SJSA1 (cell line): ENCODE results near the gene TTC28. TPM values are rescaled to one million over a fixed set of nuclear protein-coding genes. Genes with fewer than 3 reads are reported as not detected.

Source experiments
- DNase-seq, 2 experiments: peaks; one replicate each; pipeline ENCODE4 v3.0.0-alpha.2; 2015 to 2020; ENCODE audit warnings: low spot score in 2 of 2, low read depth in 1 of 2
- H3K27ac ChIP-seq: fragments of 250-450 bp; sonication (Bioruptor Pico); 2 replicates; pipeline ENCODE4 v1.5.1; 2020; ENCODE audit warnings: mild to moderate bottlenecking, moderate library complexity
- H3K27me3 ChIP-seq: fragments of 250-450 bp; sonication (Bioruptor Pico); replicated peaks from 2 replicates; pipeline ENCODE4 v1.5.1; 2020; ENCODE audit warnings: mild to moderate bottlenecking, moderate library complexity
- H3K36me3 ChIP-seq: fragments of 250-450 bp; sonication (Bioruptor Pico); 2 replicates; pipeline ENCODE4 v1.5.1; 2020; ENCODE audit warnings: mild to moderate bottlenecking
- H3K4me1 ChIP-seq: fragments of 250-450 bp; sonication (Bioruptor Pico); replicated peaks from 2 replicates; pipeline ENCODE4 v1.6.1; 2021; ENCODE audit warnings: mild to moderate bottlenecking
- H3K4me3 ChIP-seq: fragments of 250-450 bp; sonication (Bioruptor Pico); 2 replicates; pipeline ENCODE4 v1.5.1; 2020; ENCODE audit warnings: mild to moderate bottlenecking
- H3K9me3 ChIP-seq: fragments of 250-450 bp; sonication (Bioruptor Pico); replicated peaks from 2 replicates; pipeline ENCODE4 v1.5.1; 2020; ENCODE audit warnings: mild to moderate bottlenecking
- total RNA-seq: library from RNA; depleted of rRNA; stranded (reverse); fragments of >200 nt; shearing (Covaris generic); gene quantifications from 2 replicates; pipeline ENCODE4 v1.2.3, GENCODE V29; 2014

Gene TTC28
- total RNA-seq, 1 experiment from 2014 or later = 9.7 TPM

- Histone ChIP-seq H3K4me1 (0 out of 2 replicates have a peak, but pooled peaks cover 4% of the 10 kb centered on the region), H3K36me3 (no peaks in the 10 kb centered on the region), H3K9me3 (no peaks in the 10 kb centered on the region), H3K27me3 (no peaks in the 10 kb centered on the region), H3K27ac (no peak overlapping the region), H3K4me3 (no peak overlapping the region)
- DNase-seq = no peak
These were observed 555.5 kb downstream of the TTC28 start for GRCh38 chr22:28123989-28124766.

- peaks cover 20% of the 10 kb centered on the region for H3K4me1 ChIP-seq
- H3K27ac ChIP-seq = no peak overlapping the region
- DNase-seq = no peak
- no peaks in the 10 kb centered on the region for H3K9me3 ChIP-seq
- H3K27me3 ChIP-seq = no peaks in the 10 kb centered on the region
- H3K36me3 ChIP-seq = no peaks in the 10 kb centered on the region
- no peak overlapping the region for H3K4me3 ChIP-seq
These were observed 558.7 kb downstream of the TTC28 start for GRCh38 chr22:28120691-28121592.

- H3K4me3 ChIP-seq = no peak overlapping the region
- no peak for DNase-seq
- H3K27ac ChIP-seq = no peak overlapping the region
- no peaks in the 10 kb centered on the region for H3K9me3 ChIP-seq
- no peaks in the 10 kb centered on the region for H3K27me3 ChIP-seq
- no peaks in the 10 kb centered on the region for H3K36me3 ChIP-seq
- peaks cover 28% of the 10 kb centered on the region for H3K4me1 ChIP-seq
These were observed 560.5 kb downstream of the TTC28 start for GRCh38 chr22:28118957-28119631.

GRCh38 chr22:28116219-28116673 is 563.4 kb downstream of the TTC28 start:
- peak; percentile 81 to 87 for DNase-seq
- Histone ChIP-seq H3K27ac (peak overlapping the region; percentile 78), H3K27me3 (no peaks in the 10 kb centered on the region), H3K36me3 (no peaks in the 10 kb centered on the region), H3K4me3 (no peak overlapping the region), H3K4me1 (peaks cover 28% of the 10 kb centered on the region), H3K9me3 (no peaks in the 10 kb centered on the region)

- Histone ChIP-seq H3K4me3 (no peak overlapping the region), H3K4me1 (peaks cover 24% of the 10 kb centered on the region), H3K27me3 (no peaks in the 10 kb centered on the region), H3K27ac (peak overlapping the region; percentile 78), H3K9me3 (no peaks in the 10 kb centered on the region), H3K36me3 (no peaks in the 10 kb centered on the region)
- DNase-seq = no peak
These were observed 564.2 kb downstream of the TTC28 start for GRCh38 chr22:28115426-28115825.

- H3K4me1 ChIP-seq = peaks cover 24% of the 10 kb centered on the region
These were observed 567.0 kb downstream of the TTC28 start for GRCh38 chr22:28112548-28113043.

GRCh38 chr22:28112190-28112544 is 567.5 kb downstream of the TTC28 start:
- peaks cover 20% of the 10 kb centered on the region for H3K4me1 ChIP-seq
- no peak overlapping the region for H3K27ac ChIP-seq
- H3K4me3 ChIP-seq = no peak overlapping the region
- H3K27me3 ChIP-seq = no peaks in the 10 kb centered on the region
- no peak for DNase-seq
- no peaks in the 10 kb centered on the region for H3K9me3 ChIP-seq
- no peaks in the 10 kb centered on the region for H3K36me3 ChIP-seq

More at GRCh38 chr22:28112548-28113043, 567.0 kb downstream of the TTC28 start:
- Histone ChIP-seq H3K4me3 (no peak overlapping the region), H3K9me3 (no peaks in the 10 kb centered on the region), H3K27me3 (no peaks in the 10 kb centered on the region), H3K27ac (no peak overlapping the region), H3K36me3 (no peaks in the 10 kb centered on the region)
- DNase-seq = no peak

- Histone ChIP-seq H3K9me3 (no peaks in the 10 kb centered on the region), H3K4me1 (peaks cover 15% of the 10 kb centered on the region), H3K27me3 (no peaks in the 10 kb centered on the region), H3K27ac (no peak overlapping the region), H3K4me3 (no peak overlapping the region), H3K36me3 (no peaks in the 10 kb centered on the region)
- DNase-seq = no peak
These were observed 568.0 kb downstream of the TTC28 start for GRCh38 chr22:28111501-28112189.

- no peaks in the 10 kb centered on the region for H3K27me3 ChIP-seq
These were observed 570.8 kb downstream of the TTC28 start for GRCh38 chr22:28108851-28109250.

GRCh38 chr22:28106617-28107016 is 573.0 kb downstream of the TTC28 start:
- no peaks in the 10 kb centered on the region for H3K36me3 ChIP-seq
- no peaks in the 10 kb centered on the region for H3K9me3 ChIP-seq
- H3K4me1 ChIP-seq = no peaks in the 10 kb centered on the region
- H3K27me3 ChIP-seq = no peaks in the 10 kb centered on the region
- no peak for DNase-seq
- no peak overlapping the region for H3K4me3 ChIP-seq
- no peak overlapping the region for H3K27ac ChIP-seq

More at GRCh38 chr22:28108851-28109250, 570.8 kb downstream of the TTC28 start:
- Histone ChIP-seq H3K4me3 (no peak overlapping the region), H3K4me1 (no peaks in the 10 kb centered on the region), H3K27ac (no peak overlapping the region), H3K36me3 (no peaks in the 10 kb centered on the region), H3K9me3 (no peaks in the 10 kb centered on the region)
- DNase-seq = no peak

GRCh38 chr22:28105988-28106387 is 573.7 kb downstream of the TTC28 start:
- H3K36me3 ChIP-seq = no peaks in the 10 kb centered on the region
- no peak for DNase-seq
- H3K4me1 ChIP-seq = no peaks in the 10 kb centered on the region
- H3K27me3 ChIP-seq = no peaks in the 10 kb centered on the region
- no peaks in the 10 kb centered on the region for H3K9me3 ChIP-seq
- no peak overlapping the region for H3K4me3 ChIP-seq
- no peak overlapping the region for H3K27ac ChIP-seq

GRCh38 chr22:28105413-28105812 is 574.2 kb downstream of the TTC28 start:
- no peaks in the 10 kb centered on the region for H3K4me1 ChIP-seq
- H3K4me3 ChIP-seq = no peak overlapping the region
- H3K9me3 ChIP-seq = no peaks in the 10 kb centered on the region
- H3K36me3 ChIP-seq = no peaks in the 10 kb centered on the region
- no peak for DNase-seq
- H3K27me3 ChIP-seq = no peaks in the 10 kb centered on the region
- no peak overlapping the region for H3K27ac ChIP-seq

- DNase-seq = no peak
These were observed 576.0 kb downstream of the TTC28 start for GRCh38 chr22:28103596-28103995.

More at GRCh38 chr22:28103596-28103995, 576.0 kb downstream of the TTC28 start:
- Histone ChIP-seq H3K4me1 (no peaks in the 10 kb centered on the region), H3K27me3 (no peaks in the 10 kb centered on the region), H3K9me3 (no peaks in the 10 kb centered on the region), H3K4me3 (no peak overlapping the region), H3K27ac (no peak overlapping the region), H3K36me3 (no peaks in the 10 kb centered on the region)
